Measurements from ENCODE around the gene JAK2. TPM values are rescaled to one million over a fixed set of nuclear protein-coding genes. Genes with fewer than 3 reads are reported as not detected.

Gene JAK2
- total and polyA plus RNA-seq, 10 of the 15 experiments (the other 5 are each of a cell fraction or from before 2014, with no cell fraction given), result 4.1 to 22.9 (median 13.7) TPM

GRCh38 chr9:4979239-4979638, 5.8 kb upstream of the JAK2 start:
- ATAC-seq, result no peak
- Histone ChIP-seq H4K20me1 (ENCODE audit: control insufficient read depth, insufficient read depth) (no peaks in the 10 kb centered on the region), H3K27me3 (replicated peaks in 1 of 2; ENCODE audit: control insufficient read depth in 2 of 2, insufficient read depth in 2 of 2, low read length in 1 of 2) (no peaks in the 10 kb centered on the region), H3K9ac (ENCODE audit: control insufficient read depth, insufficient read depth, low read length) (no peak overlapping the region), H3K4me3 (no peak overlapping the region), H3K4me2 (ENCODE audit: control insufficient read depth, insufficient read depth) (no peak overlapping the region), H3K27ac (ENCODE audit: control insufficient read depth, insufficient read depth) (no peak overlapping the region), H2AFZ (ENCODE audit: control insufficient read depth, low read depth, low read length) (no peak overlapping the region), H3K9me3 (replicated peaks; ENCODE audit: control insufficient read depth, insufficient read depth, low read length) (no peaks in the 10 kb centered on the region), H3K36me3 (ENCODE audit: control insufficient read depth in 2 of 2, insufficient read depth in 2 of 2, low read length in 1 of 2) (no peaks in the 10 kb centered on the region), H3K4me1 (ENCODE audit: control insufficient read depth, insufficient read depth, low read length) (peaks cover 27% of the 10 kb centered on the region), H3K79me2 (ENCODE audit: control insufficient read depth, insufficient read depth, low read length) (peaks cover 11% of the 10 kb centered on the region)
- in situ Hi-C loops (cut with MboI), result no loop called here
- no TSS peak for BruUV-seq (replicated peaks)
- ChIA-PET RAD21 (ENCODE audit: unreplicated experiment) (interaction anchor here (0.8 to 2.0 kb wide), 6 partner anchors 8 to 219 kb away, joined by 3 to 8 read pairs (median 4); no protein-coding TSS in a partner anchor), POLR2A (interaction anchor here (0.5 kb wide), 1 partner anchor 1049 kb away, joined by 4 read pairs; no protein-coding TSS in a partner anchor), CTCF (interaction anchor here (0.7 to 1.7 kb wide), 11 partner anchors 8 to 463 kb away, joined by 3 to 5 read pairs (median 3); no protein-coding TSS in a partner anchor), SMC1A (ENCODE audit: uncharacterized antibody, unreplicated experiment) (interaction anchor here (0.9 to 1.9 kb wide), 7 partner anchors 8 to 54 kb away, joined by 3 to 5 read pairs (median 4); no protein-coding TSS in a partner anchor)
- intact Hi-C loops (cut with micrococcal nuclease; ENCODE audit: unreplicated experiment), result no loop called here
- no peak for FAIRE-seq
- WGBS (ENCODE audit: insufficient coverage, insufficient replicate concordance, low lambda C conversion rate, missing lambda C conversion rate), result 100% methylated on average over 2 of the region's 2 CpGs
- no peak for TF ChIP-seq CHD2 (IDR thresholded peaks at IDR 0.05; ENCODE audit: borderline replicate concordance, low read depth, low read length)
- 0 out of 2 replicates have a peak, but pooled peaks have one; percentile 30 for TF ChIP-seq CREB1 (IDR thresholded peaks at IDR 0.05; ENCODE audit: low read depth)
- TF ChIP-seq JUNB (IDR thresholded peaks at IDR 0.05), result peak; percentile 42
- no peak for DNase-seq (ENCODE audit: low read depth, low spot score)

- H3K79me2 ChIP-seq (ENCODE audit: control insufficient read depth, insufficient read depth, low read length), result peaks cover 15% of the 10 kb centered on the region
- ATAC-seq (no peak), FAIRE-seq (peak; percentile 38), DNase-seq (ENCODE audit: low read depth, low spot score) (no peak)
- no peaks in the 10 kb centered on the region for H3K27me3 ChIP-seq (replicated peaks in 1 of 2; ENCODE audit: control insufficient read depth in 2 of 2, insufficient read depth in 2 of 2, low read length in 1 of 2)
- no TSS peak for BruUV-seq (replicated peaks)
- WGBS (ENCODE audit: insufficient coverage, insufficient replicate concordance, low lambda C conversion rate, missing lambda C conversion rate), result 50% methylated on average over 4 of the region's 4 CpGs
- intact Hi-C loops (cut with micrococcal nuclease; ENCODE audit: unreplicated experiment), result loop anchor here (10.0 kb wide), 3 partner anchors 185 to 1455 kb away; partner anchors contain the start of genes RCL1 and RFX3
- no peaks in the 10 kb centered on the region for H3K36me3 ChIP-seq (ENCODE audit: control insufficient read depth in 2 of 2, insufficient read depth in 2 of 2, low read length in 1 of 2)
- no peaks in the 10 kb centered on the region for H3K9me3 ChIP-seq (replicated peaks; ENCODE audit: control insufficient read depth, insufficient read depth, low read length)
- no peaks in the 10 kb centered on the region for H4K20me1 ChIP-seq (ENCODE audit: control insufficient read depth, insufficient read depth)
- in situ Hi-C loops (cut with MboI), result no loop called here
- peak overlapping the region; percentile 20 for H3K27ac ChIP-seq (ENCODE audit: control insufficient read depth, insufficient read depth)
- RAD21 ChIA-PET (ENCODE audit: unreplicated experiment), result interaction anchor here (1.0 to 2.0 kb wide), 4 partner anchors 9 to 220 kb away, joined by 3 to 8 read pairs (median 4); no protein-coding TSS in a partner anchor
- H3K4me1 ChIP-seq (ENCODE audit: control insufficient read depth, insufficient read depth, low read length), result peaks cover 27% of the 10 kb centered on the region
- H3K9ac ChIP-seq (ENCODE audit: control insufficient read depth, insufficient read depth, low read length), result no peak overlapping the region
- CTCF ChIA-PET, result interaction anchor here (0.9 to 1.7 kb wide), 6 partner anchors 9 to 462 kb away, joined by 3 to 5 read pairs (median 3); no protein-coding TSS in a partner anchor
- H2AFZ ChIP-seq (ENCODE audit: control insufficient read depth, low read depth, low read length), result no peak overlapping the region; the same call in 1 of the 2 replicates
- SMC1A ChIA-PET (ENCODE audit: uncharacterized antibody, unreplicated experiment), result interaction anchor here (0.9 to 1.9 kb wide), 6 partner anchors 9 to 217 kb away, joined by 3 to 6 read pairs (median 4); no protein-coding TSS in a partner anchor
- H3K4me3 ChIP-seq, result no peak overlapping the region
- POLR2A ChIA-PET, result interaction anchor here (0.6 to 0.9 kb wide), 3 partner anchors 9 to 172 kb away, joined by 3 to 5 read pairs (median 4); no protein-coding TSS in a partner anchor
- peak overlapping the region; percentile 53 for H3K4me2 ChIP-seq (ENCODE audit: control insufficient read depth, insufficient read depth)
- TF ChIP-seq, protein P1, sequence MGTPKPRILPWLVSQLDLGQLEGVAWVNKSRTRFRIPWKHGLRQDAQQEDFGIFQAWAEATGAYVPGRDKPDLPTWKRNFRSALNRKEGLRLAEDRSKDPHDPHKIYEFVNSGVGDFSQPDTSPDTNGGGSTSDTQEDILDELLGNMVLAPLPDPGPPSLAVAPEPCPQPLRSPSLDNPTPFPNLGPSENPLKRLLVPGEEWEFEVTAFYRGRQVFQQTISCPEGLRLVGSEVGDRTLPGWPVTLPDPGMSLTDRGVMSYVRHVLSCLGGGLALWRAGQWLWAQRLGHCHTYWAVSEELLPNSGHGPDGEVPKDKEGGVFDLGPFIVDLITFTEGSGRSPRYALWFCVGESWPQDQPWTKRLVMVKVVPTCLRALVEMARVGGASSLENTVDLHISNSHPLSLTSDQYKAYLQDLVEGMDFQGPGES (IDR thresholded peaks at IDR 0.05), result no peak
- TF ChIP-seq, protein P2, sequence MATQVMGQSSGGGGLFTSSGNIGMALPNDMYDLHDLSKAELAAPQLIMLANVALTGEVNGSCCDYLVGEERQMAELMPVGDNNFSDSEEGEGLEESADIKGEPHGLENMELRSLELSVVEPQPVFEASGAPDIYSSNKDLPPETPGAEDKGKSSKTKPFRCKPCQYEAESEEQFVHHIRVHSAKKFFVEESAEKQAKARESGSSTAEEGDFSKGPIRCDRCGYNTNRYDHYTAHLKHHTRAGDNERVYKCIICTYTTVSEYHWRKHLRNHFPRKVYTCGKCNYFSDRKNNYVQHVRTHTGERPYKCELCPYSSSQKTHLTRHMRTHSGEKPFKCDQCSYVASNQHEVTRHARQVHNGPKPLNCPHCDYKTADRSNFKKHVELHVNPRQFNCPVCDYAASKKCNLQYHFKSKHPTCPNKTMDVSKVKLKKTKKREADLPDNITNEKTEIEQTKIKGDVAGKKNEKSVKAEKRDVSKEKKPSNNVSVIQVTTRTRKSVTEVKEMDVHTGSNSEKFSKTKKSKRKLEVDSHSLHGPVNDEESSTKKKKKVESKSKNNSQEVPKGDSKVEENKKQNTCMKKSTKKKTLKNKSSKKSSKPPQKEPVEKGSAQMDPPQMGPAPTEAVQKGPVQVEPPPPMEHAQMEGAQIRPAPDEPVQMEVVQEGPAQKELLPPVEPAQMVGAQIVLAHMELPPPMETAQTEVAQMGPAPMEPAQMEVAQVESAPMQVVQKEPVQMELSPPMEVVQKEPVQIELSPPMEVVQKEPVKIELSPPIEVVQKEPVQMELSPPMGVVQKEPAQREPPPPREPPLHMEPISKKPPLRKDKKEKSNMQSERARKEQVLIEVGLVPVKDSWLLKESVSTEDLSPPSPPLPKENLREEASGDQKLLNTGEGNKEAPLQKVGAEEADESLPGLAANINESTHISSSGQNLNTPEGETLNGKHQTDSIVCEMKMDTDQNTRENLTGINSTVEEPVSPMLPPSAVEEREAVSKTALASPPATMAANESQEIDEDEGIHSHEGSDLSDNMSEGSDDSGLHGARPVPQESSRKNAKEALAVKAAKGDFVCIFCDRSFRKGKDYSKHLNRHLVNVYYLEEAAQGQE (IDR thresholded peaks at IDR 0.05; ENCODE audit: low read depth, low read length), result no peak
- 0 out of 2 replicates have a peak, but pooled peaks have one; percentile 16 for TF ChIP-seq CREM (IDR thresholded peaks at IDR 0.05; ENCODE audit: low read depth)
- TF ChIP-seq SPI1 (IDR thresholded peaks at IDR 0.05; ENCODE audit: borderline replicate concordance, insufficient read depth, low read depth, low read length), result peak; percentile 68; the same call in 1 of the 2 replicates
- TF ChIP-seq CBX5 (IDR thresholded peaks at IDR 0.05; ENCODE audit: low read depth), result no peak
- no peak for TF ChIP-seq ZNF274 (IDR thresholded peaks at IDR 0.05; ENCODE audit: insufficient read depth, insufficient read length)
- TF ChIP-seq JUNB (IDR thresholded peaks at IDR 0.05), result peak; percentile 29; the same call in 1 of the 2 replicates
- no peak for TF ChIP-seq TCF3 (IDR thresholded peaks at IDR 0.05; ENCODE audit: borderline replicate concordance, insufficient read depth, low read depth, low read length)
- TF ChIP-seq RUNX3 (IDR thresholded peaks at IDR 0.05; ENCODE audit: low read length), result peak; percentile 28; the same call in 1 of the 2 replicates
These were observed 4.9 kb upstream of the JAK2 start for GRCh38 chr9:4980086-4980727.
